AG10803 (cell line): ENCODE measurements around the gene VTA1.

Experiments
- DNase-seq: peaks from one replicate; pipeline ENCODE4 v3.0.0; 2010; ENCODE audit warnings: low read depth
- H3K4me3 ChIP-seq: 2 replicates; pipeline ENCODE4 v1.5.1; 2011; ENCODE audit warnings: mild to moderate bottlenecking, low read length, control low read depth
- TF ChIP-seq, protein P1 (sequence below): conservative IDR thresholded peaks from 2 replicates; pipeline ENCODE4 v1.5.1; 2011; ENCODE audit warnings: mild to moderate bottlenecking, low read length, control low read depth, inconsistent platforms

Gene VTA1

DNA sequence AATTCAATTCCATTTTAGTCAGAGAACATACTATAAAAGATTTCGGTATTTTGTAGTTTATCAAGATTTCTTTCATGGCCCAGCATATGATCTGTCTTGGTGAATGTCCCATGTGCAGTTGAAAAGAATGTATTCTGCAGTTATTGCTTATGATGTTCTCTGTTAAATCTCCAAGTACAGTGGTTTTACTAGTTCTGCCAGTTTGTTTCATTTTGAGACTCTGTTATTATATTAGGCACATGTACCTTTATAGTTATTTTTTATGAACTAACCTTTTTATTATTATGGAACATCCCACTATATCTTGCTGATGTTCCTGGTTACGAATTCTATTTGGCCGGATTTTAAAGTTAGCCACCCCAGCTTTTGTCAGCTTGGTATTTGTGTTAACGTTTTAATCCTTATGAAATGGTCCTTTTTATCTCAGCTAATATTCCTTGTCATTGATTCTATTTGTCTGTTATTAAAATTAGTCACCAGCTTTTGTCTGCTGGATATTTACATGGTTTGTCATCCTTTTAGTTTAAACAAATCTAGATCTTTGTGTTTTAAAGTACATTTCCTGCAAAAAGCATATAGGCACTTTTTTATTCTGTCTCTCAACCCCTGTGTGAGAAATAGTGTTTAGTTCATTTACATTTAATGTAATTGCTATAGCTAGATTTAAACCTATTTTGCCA is 48.9 kb downstream of the VTA1 start:
- TF ChIP-seq, protein P1, sequence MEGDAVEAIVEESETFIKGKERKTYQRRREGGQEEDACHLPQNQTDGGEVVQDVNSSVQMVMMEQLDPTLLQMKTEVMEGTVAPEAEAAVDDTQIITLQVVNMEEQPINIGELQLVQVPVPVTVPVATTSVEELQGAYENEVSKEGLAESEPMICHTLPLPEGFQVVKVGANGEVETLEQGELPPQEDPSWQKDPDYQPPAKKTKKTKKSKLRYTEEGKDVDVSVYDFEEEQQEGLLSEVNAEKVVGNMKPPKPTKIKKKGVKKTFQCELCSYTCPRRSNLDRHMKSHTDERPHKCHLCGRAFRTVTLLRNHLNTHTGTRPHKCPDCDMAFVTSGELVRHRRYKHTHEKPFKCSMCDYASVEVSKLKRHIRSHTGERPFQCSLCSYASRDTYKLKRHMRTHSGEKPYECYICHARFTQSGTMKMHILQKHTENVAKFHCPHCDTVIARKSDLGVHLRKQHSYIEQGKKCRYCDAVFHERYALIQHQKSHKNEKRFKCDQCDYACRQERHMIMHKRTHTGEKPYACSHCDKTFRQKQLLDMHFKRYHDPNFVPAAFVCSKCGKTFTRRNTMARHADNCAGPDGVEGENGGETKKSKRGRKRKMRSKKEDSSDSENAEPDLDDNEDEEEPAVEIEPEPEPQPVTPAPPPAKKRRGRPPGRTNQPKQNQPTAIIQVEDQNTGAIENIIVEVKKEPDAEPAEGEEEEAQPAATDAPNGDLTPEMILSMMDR: no peak
- no peak overlapping the region for H3K4me3 ChIP-seq
- no peak for DNase-seq

DNA sequence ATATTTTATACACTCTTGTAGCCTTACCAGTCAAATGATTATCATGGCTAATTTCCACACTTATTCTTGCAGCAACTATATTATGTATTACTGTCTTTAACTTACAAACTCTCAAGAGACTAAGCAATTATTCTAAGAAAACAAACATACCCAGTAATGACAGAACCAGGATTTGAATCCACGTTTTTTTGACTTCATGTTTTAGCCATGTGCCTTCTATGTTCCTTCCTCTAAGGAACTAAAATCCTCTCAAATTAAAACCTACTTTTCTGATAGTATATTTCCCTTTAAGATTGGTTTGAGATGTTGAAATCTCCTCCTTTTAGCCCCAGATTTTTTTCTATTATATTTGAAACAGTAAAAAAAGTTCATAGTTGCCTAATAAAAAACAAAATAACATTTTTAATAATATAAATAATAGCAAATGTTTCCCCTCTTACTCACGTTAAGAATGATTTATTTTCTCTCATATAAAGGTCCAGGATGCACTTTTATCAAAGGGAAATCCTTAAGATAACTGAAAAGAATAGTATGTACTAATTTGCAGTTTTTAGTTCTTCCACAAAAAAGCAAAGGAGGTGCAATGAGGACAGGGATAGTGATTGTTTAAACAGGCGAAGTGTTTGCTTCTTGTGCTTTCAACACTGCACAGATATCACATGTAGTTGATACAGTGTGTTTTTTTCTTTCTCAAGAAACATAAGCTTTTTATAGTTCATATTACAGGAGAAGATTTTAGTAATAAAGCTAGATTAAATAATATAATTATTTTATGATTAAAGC is 54.0 kb downstream of the VTA1 start:
- no peak for DNase-seq
- TF ChIP-seq, protein P1: no peak
- no peak overlapping the region for H3K4me3 ChIP-seq

DNA sequence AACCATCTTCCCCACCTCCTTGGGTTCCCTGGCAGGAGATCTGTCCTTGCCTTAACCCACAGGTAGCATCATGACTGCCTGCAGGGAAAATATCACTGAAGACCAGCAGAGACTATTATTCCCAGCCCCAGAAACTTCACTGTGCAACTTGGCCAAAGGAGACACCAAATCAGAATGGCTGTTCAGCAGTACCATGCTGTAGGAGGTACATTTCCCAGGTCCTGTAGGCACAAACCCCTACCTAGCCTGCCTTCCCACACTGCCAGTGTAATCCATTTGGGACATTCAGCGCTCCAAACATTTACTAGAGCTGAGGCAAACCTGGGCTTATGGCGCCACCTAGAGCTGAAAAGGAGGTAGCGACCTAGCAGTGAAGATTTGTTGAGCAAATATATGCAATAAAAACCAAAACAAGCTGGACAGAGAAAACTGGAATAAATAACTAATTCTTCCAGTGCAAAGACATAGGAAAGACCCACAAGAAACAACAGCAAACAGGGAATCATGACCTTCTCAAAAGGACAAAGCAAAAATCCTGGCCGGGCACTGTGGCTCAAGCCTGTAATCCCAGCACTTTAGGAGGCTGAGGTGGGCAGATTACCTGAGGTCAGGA is 60.3 kb downstream of the VTA1 start:
- TF ChIP-seq, protein P1: peak; percentile 88
- peak; percentile 58 for DNase-seq
- no peak overlapping the region for H3K4me3 ChIP-seq

DNA sequence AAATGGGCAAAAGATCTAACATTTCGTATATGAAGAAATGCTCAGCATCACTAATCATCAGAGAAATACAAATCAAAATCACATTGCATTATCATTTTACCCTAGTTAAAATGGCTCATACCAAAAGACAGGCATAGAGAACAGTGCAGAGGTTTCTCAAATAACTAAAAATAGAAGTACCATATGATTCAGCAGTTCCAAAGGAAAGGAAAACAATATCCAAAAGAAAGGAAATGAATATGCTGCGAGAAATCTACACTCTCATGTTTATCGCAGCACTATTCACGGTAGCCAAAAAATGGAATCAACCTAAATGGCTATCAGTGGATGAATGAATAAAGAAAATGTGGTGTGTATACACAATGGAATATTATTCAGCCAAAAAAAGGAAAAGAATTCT is 63.5 kb downstream of the VTA1 start:
- DNase-seq: no peak
- H3K4me3 ChIP-seq: no peak overlapping the region
- TF ChIP-seq, protein P1: no peak

DNA sequence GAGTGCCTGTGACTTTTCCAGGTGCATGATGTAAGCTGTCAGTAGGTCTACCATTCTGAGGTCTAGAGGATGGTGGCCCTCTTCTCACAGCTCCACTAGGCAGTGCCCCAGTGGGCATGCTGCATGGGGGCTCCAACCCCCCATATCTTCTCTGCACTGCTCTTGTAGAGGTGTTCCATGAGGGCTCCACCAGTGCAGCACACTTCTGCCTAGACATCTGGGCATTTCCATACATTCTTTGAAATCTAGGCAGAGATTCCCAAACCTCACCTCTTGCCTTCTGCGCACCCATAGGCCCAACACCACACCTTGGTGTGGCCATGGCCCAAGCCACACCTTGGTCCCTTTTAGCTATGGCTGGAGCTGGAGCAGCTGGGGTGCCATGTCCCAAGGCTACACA is 66.3 kb downstream of the VTA1 start:
- no peak for DNase-seq
- TF ChIP-seq, protein P1: no peak
- no peak overlapping the region for H3K4me3 ChIP-seq

DNA sequence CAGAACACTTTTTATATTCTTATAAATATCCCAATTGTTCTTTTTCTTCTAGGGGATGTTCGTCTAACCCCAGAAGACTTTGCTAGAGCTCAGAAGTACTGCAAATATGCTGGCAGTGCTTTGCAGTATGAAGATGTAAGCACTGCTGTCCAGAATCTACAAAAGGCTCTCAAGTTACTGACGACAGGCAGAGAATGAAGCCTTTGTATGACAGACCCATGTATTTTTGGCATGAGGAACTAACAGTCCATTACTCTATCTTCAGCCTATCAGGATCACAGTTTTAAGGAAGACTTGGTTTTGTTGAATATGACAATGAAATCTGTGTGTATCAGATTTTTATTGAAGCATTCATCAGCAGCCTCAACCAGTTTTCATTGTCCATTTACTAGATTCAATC is 71.4 kb downstream of the VTA1 start:
- no peak overlapping the region for H3K4me3 ChIP-seq
- no peak for DNase-seq
- TF ChIP-seq, protein P1: no peak

DNA sequence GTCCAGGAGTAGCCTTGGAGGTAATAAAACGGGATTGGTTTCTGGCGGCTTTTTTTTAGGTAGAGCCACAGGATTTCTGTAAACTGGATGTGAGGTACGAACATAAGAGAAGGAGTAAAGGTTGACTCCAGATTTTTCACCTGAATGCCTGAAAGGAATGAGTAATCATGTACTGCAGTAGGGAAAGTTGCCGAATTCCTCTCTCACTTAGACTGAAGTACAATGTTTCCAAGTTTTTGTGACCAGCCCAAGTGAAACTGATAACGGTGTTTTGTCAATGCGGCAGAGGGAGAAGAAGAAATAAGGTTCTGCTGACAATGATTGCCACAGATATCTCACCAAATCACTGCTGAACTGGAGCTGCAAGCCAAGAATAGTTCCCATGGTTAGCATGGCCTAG is 75.0 kb downstream of the VTA1 start:
- H3K4me3 ChIP-seq: no peak overlapping the region
- TF ChIP-seq, protein P1: no peak
- no peak for DNase-seq
